Activated CD8-positive, alpha-beta T cell treated with anti-CD3 and anti-CD28 coated beads, Interleukin-2, amount 10 ng/mL, durations not matched to agents 7 days and 5 days (primary cell): ENCODE results near the gene VAC14. TPM values are rescaled to one million over a fixed set of nuclear protein-coding genes. Genes with fewer than 3 reads are reported as not detected.
A peak's percentile ranks its signal among the peaks of the same experiment; 100 is the strongest.

Source experiments
- ATAC-seq: fragments of 150-1000 bp; cut with Tn5 transposase; one replicate; pipeline ENCODE4 v1.10.0; 2021; ENCODE audit warnings: moderate library complexity
- CTCF ChIA-PET: fragments of 350-600 bp; sonication (Branson Sonifier 250); formaldehyde crosslinking; loops from one replicate; lab custom pipeline; 2021; ENCODE audit warnings: antibody characterized with exemption; lab: Charles Lee
- POLR2A ChIA-PET: fragments of 350-600 bp; sonication (Branson Sonifier 250); formaldehyde crosslinking; loops from one replicate; lab custom pipeline; 2021; ENCODE audit warnings: antibody characterized with exemption; lab: Charles Lee
- DNase-seq: peaks from one replicate; pipeline ENCODE4 v3.0.0-alpha.2; 2020
- H3K27ac Mint-ChIP-seq: one replicate; pipeline ENCODE4 v1.8.0; 2021; ENCODE audit warnings: mild to moderate bottlenecking, mixed read lengths
- H3K27me3 Mint-ChIP-seq: one replicate; pipeline ENCODE4 v1.8.0; 2021; ENCODE audit warnings: low read depth, mixed read lengths
- H3K36me3 Mint-ChIP-seq: one replicate; pipeline ENCODE4 v1.8.0; 2021; ENCODE audit warnings: low read depth, mixed read lengths
- H3K4me1 Mint-ChIP-seq: one replicate; pipeline ENCODE4 v1.8.0; 2021; ENCODE audit warnings: low read depth, mixed read lengths
- H3K4me3 Mint-ChIP-seq: one replicate; pipeline ENCODE4 v1.8.0; 2021; ENCODE audit warnings: mild to moderate bottlenecking, mixed read lengths
- H3K9me3 Mint-ChIP-seq: one replicate; pipeline ENCODE4 v1.8.0; 2022; ENCODE audit warnings: mixed read lengths; ENCODE audit not compliant: insufficient read depth
- total RNA-seq, 2 experiments: library from RNA; stranded (reverse); gene quantifications; one replicate each; pipeline ENCODE4 v1.2.3, GENCODE V29; 2021

VAC14 gene
- total RNA-seq, 2 experiments from 2014 or later = 35.2 to 37.9 TPM

- Mint-ChIP-seq H3K4me3 (peak overlapping the region; percentile 17), H3K27me3 (peaks cover 9% of the 10 kb centered on the region), H3K27ac (no peak overlapping the region), H3K36me3 (no peaks in the 10 kb centered on the region), H3K9me3 (no peaks in the 10 kb centered on the region), H3K4me1 (peaks cover 10% of the 10 kb centered on the region)
- POLR2A ChIA-PET = no interaction called here
- DNase-seq (no peak), ATAC-seq (no peak)
- CTCF ChIA-PET = interaction anchor here (1.2 to 1.8 kb wide), 3 partner anchors 51 to 84 kb away, joined by 4 to 7 read pairs (median 6); no protein-coding TSS in a partner anchor
Observed at GRCh38 chr16:70687102-70687511, 113.9 kb downstream of the VAC14 start.

GRCh38 chr16:70686376-70687101 is 114.4 kb downstream of the VAC14 start:
- CTCF ChIA-PET = interaction anchor here (1.2 to 1.5 kb wide), 2 partner anchors 51 to 85 kb away, joined by 4 to 6 read pairs; no protein-coding TSS in a partner anchor
- no peak for ATAC-seq

GRCh38 chr16:70685938-70686375 is 115.0 kb downstream of the VAC14 start, which contains the start of gene MTSS2:
TSS of gene MTSS2 (minus strand) at chr16:70686053. CDS start at chr16:70685791, 262 bp downstream.
- peaks cover 9% of the 10 kb centered on the region for H3K27me3 Mint-ChIP-seq
- H3K27ac Mint-ChIP-seq = no peak within 1 kb of the TSS
- DNase-seq (peak; percentile 45), ATAC-seq (peak; percentile 49)
- CTCF ChIA-PET = interaction anchor here (1.2 kb wide), 1 partner anchor 52 kb away, joined by 4 read pairs; no protein-coding TSS in a partner anchor
- peaks cover 14% of the 10 kb centered on the region for H3K4me1 Mint-ChIP-seq
- no peaks in the 10 kb centered on the region for H3K9me3 Mint-ChIP-seq
- H3K4me3 Mint-ChIP-seq = peak within 1 kb of the TSS; percentile 56
- no peaks in the 10 kb centered on the region for H3K36me3 Mint-ChIP-seq
- POLR2A ChIA-PET = no interaction called here

More at GRCh38 chr16:70686376-70687101, 114.4 kb downstream of the VAC14 start:
- Mint-ChIP-seq H3K4me1 (peaks cover 10% of the 10 kb centered on the region), H3K9me3 (no peaks in the 10 kb centered on the region), H3K27me3 (peaks cover 9% of the 10 kb centered on the region), H3K4me3 (peak overlapping the region; percentile 56), H3K36me3 (no peaks in the 10 kb centered on the region), H3K27ac (no peak overlapping the region)
- POLR2A ChIA-PET = no interaction called here
- no peak for DNase-seq

GRCh38 chr16:70685061-70685937 is 115.7 kb downstream of the VAC14 start:
- Mint-ChIP-seq H3K36me3 (no peaks in the 10 kb centered on the region), H3K4me3 (peak overlapping the region; percentile 49), H3K27ac (no peak overlapping the region), H3K9me3 (no peaks in the 10 kb centered on the region), H3K27me3 (peaks cover 9% of the 10 kb centered on the region), H3K4me1 (peaks cover 18% of the 10 kb centered on the region)
- CTCF ChIA-PET = no interaction called here
- DNase-seq (no peak), ATAC-seq (peak; percentile 47)
- POLR2A ChIA-PET = no interaction called here

- ATAC-seq = no peak
- Mint-ChIP-seq H3K27ac (no peak overlapping the region), H3K36me3 (no peaks in the 10 kb centered on the region), H3K9me3 (no peaks in the 10 kb centered on the region), H3K4me1 (peaks cover 16% of the 10 kb centered on the region), H3K4me3 (peak overlapping the region; percentile 49), H3K27me3 (peaks cover 9% of the 10 kb centered on the region)
- DNase-seq = no peak
- ChIA-PET POLR2A (no interaction called here), CTCF (interaction anchor here (2.6 kb wide), 1 partner anchor 87 kb away, joined by 14 read pairs; no protein-coding TSS in a partner anchor)
Observed at GRCh38 chr16:70684146-70685060, 116.6 kb downstream of the VAC14 start.

GRCh38 chr16:70683146-70683944 is 117.6 kb downstream of the VAC14 start:
- POLR2A ChIA-PET = interaction anchor here (1.1 kb wide), 1 partner anchor 44 kb away, joined by 3 read pairs; no protein-coding TSS in a partner anchor
- CTCF ChIA-PET = interaction anchor here (0.6 to 2.6 kb wide), 2 partner anchors 88 to 229 kb away, joined by 3 to 14 read pairs; no protein-coding TSS in a partner anchor

GRCh38 chr16:70682239-70683145 is 118.5 kb downstream of the VAC14 start:
- H3K27me3 Mint-ChIP-seq = peaks cover 9% of the 10 kb centered on the region
- no peak for ATAC-seq
- H3K9me3 Mint-ChIP-seq = no peaks in the 10 kb centered on the region
- H3K4me3 Mint-ChIP-seq = no peak overlapping the region
- H3K4me1 Mint-ChIP-seq = peaks cover 23% of the 10 kb centered on the region
- POLR2A ChIA-PET = interaction anchor here (1.1 kb wide), 1 partner anchor 45 kb away, joined by 3 read pairs; no protein-coding TSS in a partner anchor
- CTCF ChIA-PET = interaction anchor here (0.6 to 2.6 kb wide), 3 partner anchors 55 to 228 kb away, joined by 3 to 14 read pairs (median 3); no protein-coding TSS in a partner anchor
- no peak overlapping the region for H3K27ac Mint-ChIP-seq
- no peaks in the 10 kb centered on the region for H3K36me3 Mint-ChIP-seq
- no peak for DNase-seq

More at GRCh38 chr16:70683146-70683944, 117.6 kb downstream of the VAC14 start:
- Mint-ChIP-seq H3K9me3 (no peaks in the 10 kb centered on the region), H3K4me1 (peaks cover 23% of the 10 kb centered on the region), H3K36me3 (no peaks in the 10 kb centered on the region), H3K27me3 (peaks cover 9% of the 10 kb centered on the region), H3K27ac (no peak overlapping the region), H3K4me3 (no peak overlapping the region)
- ATAC-seq (no peak), DNase-seq (no peak)

GRCh38 chr16:70681382-70682238 is 119.3 kb downstream of the VAC14 start:
- Mint-ChIP-seq H3K27me3 (peaks cover 8% of the 10 kb centered on the region), H3K36me3 (no peaks in the 10 kb centered on the region), H3K27ac (peak overlapping the region; percentile 55), H3K4me1 (peaks cover 23% of the 10 kb centered on the region), H3K9me3 (no peaks in the 10 kb centered on the region), H3K4me3 (no peak overlapping the region)
- CTCF ChIA-PET = interaction anchor here (0.8 to 4.2 kb wide), 5 partner anchors 14 to 90 kb away, joined by 3 to 31 read pairs (median 14); no protein-coding TSS in a partner anchor
- DNase-seq = no peak
- no peak for ATAC-seq
- POLR2A ChIA-PET = interaction anchor here (1.1 kb wide), 1 partner anchor 46 kb away, joined by 3 read pairs; no protein-coding TSS in a partner anchor
